Measurements from ENCODE around the gene FBF1.

- TF ChIP-seq EZH2 (IDR thresholded peaks at IDR 0.05; ENCODE audit: borderline replicate concordance, insufficient read depth, low read length, poor library complexity, severe bottlenecking) (no peak), CTCF (IDR thresholded peaks at IDR 0.05; ENCODE audit: poor library complexity, severe bottlenecking) (no peak), REST (IDR thresholded peaks at IDR 0.05; ENCODE audit: borderline replicate concordance) (no peak), EP300 (conservative IDR thresholded peaks at IDR 0.05; ENCODE audit: poor library complexity, severe bottlenecking) (no peak)
Measured at GRCh38 chr17:75898791-75899190, 42.1 kb downstream of the FBF1 start.
